SK-N-MC (cell line): Measurements from ENCODE around the gene CHST3.

Source experiments
- EZH2 ChIP-seq: fragments of 200-600 bp; sonication (generic); IDR thresholded peaks from one replicate; pipeline ENCODE4 v1.6.1; 2017; ENCODE audit warnings: antibody characterized with exemption
- POLR2AphosphoS5 ChIP-seq: IDR thresholded peaks from 2 replicates; pipeline ENCODE4 v1.6.1; 2012; ENCODE audit warnings: mild to moderate bottlenecking, low read depth, low read length, borderline replicate concordance

- no peak for TF ChIP-seq POLR2AphosphoS5
- no peak for TF ChIP-seq EZH2
Observed at GRCh38 chr10:72019085-72019876, 55.1 kb downstream of the CHST3 start.
